WTC11 (cell line): ENCODE results near the gene SNX9.

Source experiments
- ATF3 ChIP-seq: sonication (generic); formaldehyde crosslinking; conservative IDR thresholded peaks from 2 replicates; pipeline ENCODE4 v1.8.1; 2022; ENCODE audit warnings: mild to moderate bottlenecking, missing genetic modification reagents
- GABPB1 ChIP-seq: sonication (generic); formaldehyde crosslinking; IDR thresholded peaks from 2 replicates; pipeline ENCODE4 v1.8.1; 2023; ENCODE audit warnings: mild to moderate bottlenecking, missing genetic modification reagents

DNA sequence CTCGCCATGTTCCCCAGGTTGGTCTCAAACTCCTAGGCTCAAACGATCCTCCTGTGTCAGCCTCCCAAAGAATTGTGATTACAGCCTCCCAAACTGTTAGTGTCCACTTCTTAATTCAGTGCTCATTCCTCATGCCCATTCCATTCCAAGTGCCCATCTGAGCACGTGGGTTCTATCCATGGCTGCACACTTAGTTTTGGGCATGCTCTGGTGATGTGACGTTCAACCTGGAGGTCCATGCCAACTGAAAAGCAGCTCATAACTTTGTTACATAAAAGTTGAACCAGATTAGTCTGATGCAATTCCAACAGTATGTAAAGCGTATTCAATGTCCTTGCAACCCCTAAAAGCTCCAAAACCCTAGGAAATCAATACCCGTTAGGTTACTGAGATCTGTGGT is 11.5 kb downstream of the SNX9 start:
- TF ChIP-seq ATF3 (CRISPR knock-in tag) (no peak), GABPB1 (CRISPR knock-in tag) (no peak)
